Measurements from ENCODE around the gene ADAMTS15.

Gene ADAMTS15

GRCh38 chr11:130483124-130483523 lies 34.7 kb downstream of the ADAMTS15 start:
- no peak for FAIRE-seq

GRCh38 chr11:130485983-130486382 lies 37.5 kb downstream of the ADAMTS15 start:
- no peak for FAIRE-seq

DNA sequence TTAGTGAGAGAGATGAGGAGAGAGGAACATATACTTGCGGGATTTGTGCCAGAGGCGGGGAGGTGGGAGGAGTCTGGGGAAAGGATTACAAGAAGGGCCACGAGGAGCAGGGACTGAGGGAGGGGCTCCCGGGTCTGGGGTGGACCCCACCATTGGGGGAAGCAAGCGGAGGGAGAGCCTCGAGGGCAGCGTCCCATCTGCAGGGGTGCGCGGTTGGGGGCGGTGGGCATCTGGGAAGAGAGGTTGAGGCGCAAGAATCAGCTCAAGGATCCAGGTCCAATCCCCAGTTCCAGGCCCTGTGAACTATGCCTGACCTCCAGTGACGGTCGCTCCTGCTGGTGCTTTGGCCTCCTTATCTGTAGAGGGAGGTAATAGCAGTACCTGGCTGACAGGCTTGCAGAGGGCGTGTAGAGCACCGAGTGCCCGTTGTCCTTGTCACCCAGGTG lies 38.0 kb downstream of the ADAMTS15 start:
- FAIRE-seq = no peak

DNA sequence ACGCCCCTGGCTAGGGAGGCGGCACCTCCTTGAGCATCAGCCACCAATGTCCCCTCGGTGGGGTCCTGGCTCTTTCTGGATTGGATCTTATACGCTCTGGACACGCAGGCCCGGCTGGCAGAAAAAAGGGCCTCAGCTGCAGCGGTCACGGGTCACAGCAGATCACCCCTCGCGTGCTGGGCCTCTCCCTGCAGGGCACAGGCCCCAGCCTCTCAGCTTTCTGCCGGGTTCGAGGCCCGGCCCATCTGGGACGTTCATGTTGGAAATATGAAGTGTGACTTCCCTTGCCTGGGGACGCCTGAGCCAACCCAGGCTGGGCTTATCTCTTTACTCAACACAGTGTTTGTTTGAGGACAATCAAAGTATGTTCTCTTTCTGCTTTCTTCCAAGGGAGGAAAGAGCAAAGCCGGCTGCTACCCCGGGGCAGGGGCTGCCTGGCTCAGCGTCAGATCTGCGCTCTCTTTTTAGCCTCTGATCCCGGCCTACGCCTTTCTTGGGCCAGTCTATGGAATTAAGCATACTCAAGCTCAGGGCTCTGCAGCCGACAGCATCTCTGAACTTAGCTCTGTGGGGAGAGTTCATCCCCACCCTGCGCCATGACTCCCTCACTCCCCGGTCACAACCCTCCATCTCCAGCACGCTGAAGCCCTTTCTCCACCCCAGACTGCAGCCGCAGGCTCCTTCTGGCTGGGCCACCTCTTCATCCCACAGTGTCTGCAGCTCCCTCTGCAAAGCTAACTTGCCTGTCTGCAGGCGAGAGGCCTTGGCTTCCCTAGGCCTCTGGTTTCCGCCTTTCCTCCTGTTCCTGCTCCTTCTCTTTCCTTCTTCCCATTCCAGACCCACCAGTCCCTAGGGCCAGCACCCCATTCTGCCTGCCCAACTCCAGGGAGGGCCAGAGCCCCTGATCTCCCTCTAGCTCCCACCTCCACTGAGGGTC lies 38.8 kb downstream of the ADAMTS15 start:
- FAIRE-seq = no peak

GRCh38 chr11:130487924-130488815 lies 39.7 kb downstream of the ADAMTS15 start:
- no peak for FAIRE-seq

DNA sequence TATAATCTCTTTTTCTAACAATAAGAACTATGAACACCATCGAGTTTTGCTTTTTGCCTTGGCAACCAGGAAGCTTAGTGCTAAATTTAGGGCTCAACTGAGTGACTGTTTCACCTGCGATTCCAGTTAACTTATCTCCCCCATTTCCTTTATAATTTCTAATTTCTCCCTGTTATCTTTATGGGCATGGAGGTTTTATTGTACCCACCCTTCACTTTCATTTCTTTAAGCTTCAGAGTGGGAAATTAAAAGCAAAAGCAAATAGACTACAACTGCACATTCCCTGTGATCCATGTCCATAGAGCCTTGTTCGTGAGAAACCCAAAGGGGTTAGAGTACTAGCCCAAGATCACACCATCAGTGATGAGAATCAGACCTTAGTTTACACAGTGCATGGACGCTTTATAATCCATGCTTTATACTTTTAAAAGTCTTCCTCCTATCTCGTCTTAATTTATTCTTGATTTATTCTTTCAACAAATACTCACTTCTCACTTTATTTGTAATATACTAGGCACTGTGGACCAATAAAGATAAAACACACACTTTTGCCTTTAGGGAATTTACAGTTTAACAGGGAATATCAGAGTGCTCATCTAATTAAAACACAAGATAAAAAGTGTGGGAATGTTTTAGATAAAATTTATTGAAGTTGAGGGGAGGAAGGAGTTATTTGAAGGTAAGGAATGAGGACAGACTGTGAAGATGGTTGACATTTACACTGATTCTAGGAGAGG lies 40.6 kb downstream of the ADAMTS15 start:
- no peak for FAIRE-seq

GRCh38 chr11:130489716-130490115 lies 41.3 kb downstream of the ADAMTS15 start:
- FAIRE-seq = no peak

DNA sequence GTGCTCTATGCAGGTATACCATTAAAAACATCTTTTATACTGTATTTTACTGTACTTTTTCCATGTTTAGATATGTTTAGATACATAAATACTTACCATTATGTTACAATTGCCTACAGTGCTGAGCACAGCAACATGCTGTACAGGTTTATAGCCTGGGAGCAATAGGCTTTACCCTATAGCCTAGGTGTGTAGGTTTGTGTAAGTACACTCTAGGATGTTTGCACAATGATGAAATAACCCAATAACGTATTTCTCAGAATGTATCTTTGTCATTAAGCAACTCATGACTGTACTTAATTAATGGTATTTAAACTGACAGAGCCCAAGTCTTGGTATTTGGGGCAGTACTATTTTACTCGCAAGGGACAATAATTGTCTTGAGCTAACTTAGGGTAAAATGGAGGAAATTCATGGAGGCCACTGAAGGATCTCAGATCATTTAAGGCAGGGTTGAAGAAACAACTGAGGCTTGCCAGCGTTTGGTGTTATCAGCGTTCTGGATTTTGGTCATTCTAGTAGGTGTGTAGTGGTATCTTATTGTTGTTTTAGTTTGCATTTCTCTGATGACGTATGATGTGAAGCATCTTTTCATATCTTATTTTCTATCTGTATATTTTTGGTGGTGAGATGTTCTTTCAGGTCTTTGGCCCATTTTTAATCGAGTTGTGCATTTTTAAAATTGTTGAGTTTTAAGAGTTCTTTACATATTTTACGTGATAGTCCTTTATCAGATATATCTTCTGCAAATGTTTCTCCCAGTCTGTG lies 42.4 kb downstream of the ADAMTS15 start:
- FAIRE-seq = no peak

DNA sequence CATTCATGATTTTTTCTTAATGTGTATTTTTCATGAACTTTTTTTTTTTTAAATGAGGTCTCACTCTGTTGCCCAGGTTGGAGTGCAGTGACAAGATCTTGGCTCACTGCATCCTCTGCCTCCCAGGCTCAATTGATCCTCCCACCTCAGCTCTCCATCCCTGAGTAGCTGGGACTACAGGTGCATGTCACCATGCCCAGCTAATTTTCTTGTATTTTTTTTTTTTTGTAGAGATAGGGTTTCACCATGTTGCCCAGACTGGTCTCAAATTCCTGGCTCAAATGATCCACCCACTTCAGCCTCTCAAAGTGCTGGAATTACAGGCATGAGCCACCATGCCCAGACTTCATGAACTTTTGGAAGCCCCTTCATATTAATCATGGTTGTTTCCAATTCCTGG lies 49.7 kb downstream of the ADAMTS15 start:
- no peak for FAIRE-seq

DNA sequence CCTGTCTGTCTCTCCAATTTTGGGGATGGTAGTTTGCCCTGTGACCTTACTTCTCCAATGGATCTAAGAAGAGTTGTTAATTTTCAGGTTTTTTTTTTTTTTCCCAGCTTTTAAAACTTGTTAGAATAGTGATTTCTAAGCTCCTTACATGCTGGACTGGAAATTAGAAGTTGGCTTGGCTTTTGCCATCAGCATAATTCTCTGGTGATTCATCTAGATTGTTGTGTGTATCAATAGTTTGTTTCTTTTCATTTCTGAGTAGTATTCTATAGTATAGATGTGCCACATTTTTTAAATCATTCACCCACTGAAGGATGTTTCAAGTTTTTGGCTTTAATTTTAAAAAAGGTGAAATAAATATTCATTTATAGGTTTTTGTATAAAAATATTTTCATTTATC lies 51.4 kb downstream of the ADAMTS15 start:
- FAIRE-seq = no peak

DNA sequence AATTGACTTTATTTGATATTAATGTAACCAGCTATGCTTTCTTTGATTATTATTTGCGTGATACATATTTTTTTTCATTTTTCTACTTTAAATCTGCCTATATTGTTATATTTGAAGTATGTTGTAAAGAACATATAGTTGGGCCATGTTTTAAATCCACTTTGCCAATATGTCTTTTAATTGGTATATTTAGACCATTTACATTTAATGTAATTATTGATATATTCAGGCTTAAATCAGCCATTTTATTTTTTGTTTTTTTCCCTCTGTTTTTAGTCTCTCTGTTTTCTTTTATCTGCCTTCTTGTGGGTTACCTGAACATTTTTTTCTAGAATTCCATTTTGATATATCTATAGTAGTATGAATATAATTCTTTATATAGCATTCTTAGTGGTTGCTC lies 55.9 kb downstream of the ADAMTS15 start:
- FAIRE-seq = no peak

DNA sequence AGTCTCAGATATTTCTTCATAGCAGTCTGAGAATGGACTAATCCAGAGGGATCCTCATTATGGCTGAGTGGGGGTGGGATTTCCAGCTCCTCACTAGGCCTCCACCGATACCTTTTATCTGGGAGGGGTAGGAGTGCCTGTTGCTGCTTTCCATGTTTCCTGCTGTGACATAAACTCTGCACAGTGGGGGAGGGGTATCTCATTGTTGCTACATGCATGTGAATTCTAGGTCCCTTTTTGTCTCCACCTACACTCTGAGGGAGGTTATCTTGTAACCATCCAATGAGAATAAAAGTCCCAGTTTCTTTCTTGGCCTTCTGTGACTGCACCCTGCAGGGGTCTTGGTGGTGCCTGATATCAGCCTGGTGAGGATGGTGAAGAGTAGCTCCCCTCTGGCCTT lies 60.5 kb downstream of the ADAMTS15 start:
- FAIRE-seq = no peak

DNA sequence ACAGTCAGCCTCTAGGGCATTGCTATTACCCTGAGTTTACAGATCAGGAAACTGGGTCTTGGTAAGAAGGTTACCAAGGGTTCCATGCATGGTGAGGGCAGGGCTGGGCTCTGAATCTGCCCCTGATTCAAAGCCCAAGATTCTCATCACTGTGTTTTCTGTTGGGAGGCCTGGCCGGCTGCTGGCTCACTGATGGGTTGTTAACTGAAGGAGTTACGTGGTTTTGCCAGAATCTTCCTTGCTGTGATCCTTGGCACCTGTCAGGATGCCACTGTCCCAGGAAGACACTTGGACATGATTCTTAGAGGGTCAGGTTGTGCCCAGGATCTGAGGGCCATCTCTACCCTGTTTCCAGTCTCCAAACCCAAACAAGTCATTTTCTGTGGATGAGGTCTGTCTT lies 61.5 kb downstream of the ADAMTS15 start:
- FAIRE-seq = no peak

DNA sequence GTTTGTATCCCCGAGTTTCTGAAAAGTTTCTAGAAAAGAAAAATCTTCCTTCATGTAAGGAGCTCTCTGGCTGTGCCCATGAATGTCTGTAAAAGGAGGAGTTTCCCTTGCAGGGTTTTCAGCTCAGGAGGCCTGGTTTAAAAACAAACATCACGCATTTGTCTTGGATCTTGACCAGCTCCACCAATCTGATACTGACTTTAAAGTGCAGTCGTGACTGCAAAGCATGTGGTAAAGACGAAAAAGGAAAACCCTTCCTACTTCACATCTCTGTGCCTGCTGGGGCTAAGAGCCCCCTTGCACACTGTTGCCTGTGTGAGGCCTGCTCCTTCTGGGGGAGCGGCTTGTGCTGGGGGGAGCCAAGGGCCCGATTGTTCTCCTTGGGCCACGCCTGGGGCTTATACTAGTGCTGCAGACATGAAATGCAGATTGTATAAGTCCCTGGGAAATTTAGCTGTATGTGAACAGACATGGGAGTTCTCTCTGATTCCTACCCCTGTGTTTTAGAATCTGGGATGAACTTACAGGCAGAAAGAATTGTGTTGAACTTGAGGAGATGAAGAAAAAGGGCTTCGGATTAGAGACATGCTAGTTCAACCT lies 62.1 kb downstream of the ADAMTS15 start:
- no peak for FAIRE-seq

- FAIRE-seq = no peak
Observed at GRCh38 chr11:130511765-130512164, 63.3 kb downstream of the ADAMTS15 start.

- FAIRE-seq = no peak
Observed at GRCh38 chr11:130512662-130513061, 64.2 kb downstream of the ADAMTS15 start.

GRCh38 chr11:130513132-130513531 lies 64.7 kb downstream of the ADAMTS15 start:
- no peak for FAIRE-seq

DNA sequence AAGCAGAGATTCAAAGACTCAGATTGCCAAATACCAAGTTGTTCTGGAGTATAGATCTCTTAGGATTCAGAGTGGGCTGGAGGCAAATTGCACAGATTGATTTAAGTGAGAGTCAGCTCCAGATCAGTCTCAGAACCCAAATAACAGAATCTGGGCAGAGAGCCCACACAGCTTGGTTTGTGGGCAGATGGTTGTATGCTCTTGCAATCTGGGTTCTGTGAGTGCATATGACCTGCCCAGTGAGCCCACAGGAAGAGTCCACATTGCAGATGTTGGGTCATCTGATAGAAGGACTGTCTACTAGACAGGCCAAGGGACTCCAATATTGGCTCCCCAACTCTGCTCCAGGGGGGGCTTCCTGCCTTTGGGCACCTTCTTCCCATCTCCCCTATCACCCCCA lies 65.9 kb downstream of the ADAMTS15 start:
- FAIRE-seq = no peak

DNA sequence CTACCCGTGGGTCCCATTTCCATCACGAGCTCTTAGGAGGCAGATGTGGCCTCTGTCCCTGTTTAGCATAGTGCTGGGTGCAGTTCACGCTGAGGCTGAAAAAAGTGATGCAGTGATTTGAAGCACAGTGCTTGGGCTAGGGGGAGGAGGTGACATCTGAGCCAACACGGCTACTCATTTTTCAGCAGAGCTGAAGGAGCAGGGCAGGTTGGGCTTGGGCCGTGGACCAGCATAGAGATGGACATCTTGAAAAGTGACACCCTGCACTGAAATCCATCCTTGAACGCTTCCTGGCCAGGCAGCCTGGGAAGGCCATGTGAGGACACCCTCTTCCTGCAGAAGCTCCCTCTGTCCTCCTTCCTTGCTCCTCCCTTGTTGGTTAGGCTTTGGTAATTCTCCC lies 66.4 kb downstream of the ADAMTS15 start:
- FAIRE-seq = no peak

DNA sequence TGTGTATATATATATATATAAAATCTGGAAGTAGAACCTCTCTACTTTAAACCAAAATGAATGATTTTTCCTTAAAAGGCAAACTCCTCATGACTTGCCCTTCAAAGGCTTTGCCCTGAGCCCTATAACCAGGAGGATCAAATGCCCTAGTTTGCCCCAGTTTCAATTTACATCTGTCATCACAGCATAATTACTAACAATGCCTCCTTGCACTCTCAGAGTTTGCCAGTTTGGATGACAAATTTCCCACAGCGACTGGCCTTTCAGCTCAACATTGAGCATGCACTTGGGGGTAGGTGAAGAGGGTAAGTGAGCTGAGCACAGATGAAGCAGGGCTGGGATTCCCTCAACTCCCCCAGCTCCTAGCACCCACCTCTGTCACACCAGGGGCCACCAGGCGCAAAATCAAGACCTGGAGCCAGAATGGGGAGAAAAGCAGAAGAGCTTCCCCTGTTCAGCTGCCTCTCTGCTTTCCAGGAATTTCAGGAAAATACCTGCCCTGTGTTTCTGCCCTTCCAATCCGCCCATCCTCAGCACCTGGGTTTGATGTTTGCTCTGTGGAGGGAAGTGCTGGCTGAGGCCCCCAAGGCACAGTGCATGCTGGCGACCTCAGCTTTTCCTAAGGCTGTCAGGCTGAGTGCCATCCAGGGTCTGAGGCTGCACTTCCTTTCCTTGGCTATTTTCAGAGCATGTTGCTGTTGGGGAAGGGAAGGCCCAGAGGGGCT lies 67.5 kb downstream of the ADAMTS15 start:
- FAIRE-seq = no peak

Data from A204.1 (cell line).